GM23248 (cell line): ENCODE measurements around the gene ZNF333. TPM values are rescaled to one million over a fixed set of nuclear protein-coding genes. Genes with fewer than 3 reads are reported as not detected.

Experiments
- DNase-seq: peaks from one replicate; pipeline ENCODE4 v3.0.0-alpha.2; 2015
- H2AFZ ChIP-seq: fragments of 200-600 bp; sonication (generic); 2 replicates; pipeline ENCODE4 v1.6.1; 2016; ENCODE audit warnings: antibody characterized with exemption
- H3F3A ChIP-seq: fragments of 200-600 bp; sonication (generic); 2 replicates; pipeline ENCODE4 v1.6.1; 2016; ENCODE audit warnings: mild to moderate bottlenecking, antibody characterized with exemption, mixed run types; ENCODE audit not compliant: insufficient read depth
- H3K27ac ChIP-seq: fragments of 200-600 bp; sonication (generic); 2 replicates; pipeline ENCODE4 v1.5.1; 2016; ENCODE audit warnings: mild to moderate bottlenecking
- H3K27me3 ChIP-seq: fragments of 200-600 bp; sonication (generic); replicated peaks from 2 replicates; pipeline ENCODE4 v1.6.1; 2016; ENCODE audit warnings: mild to moderate bottlenecking; ENCODE audit not compliant: insufficient read depth
- H3K36me3 ChIP-seq: fragments of 200-600 bp; sonication (generic); 2 replicates; pipeline ENCODE4 v1.6.1; 2016; ENCODE audit warnings: low read depth, mild to moderate bottlenecking
- H3K4me1 ChIP-seq: fragments of 200-600 bp; sonication (generic); 2 replicates; pipeline ENCODE4 v1.6.1; 2016; ENCODE audit warnings: mild to moderate bottlenecking; ENCODE audit not compliant: insufficient read depth
- H3K4me2 ChIP-seq: fragments of 200-600 bp; sonication (generic); one replicate; pipeline ENCODE4 v1.6.1; 2016; ENCODE audit warnings: mild to moderate bottlenecking; ENCODE audit not compliant: unreplicated experiment
- H3K4me3 ChIP-seq: fragments of 200-600 bp; sonication (generic); 2 replicates; pipeline ENCODE4 v1.5.1; 2016; ENCODE audit warnings: mild to moderate bottlenecking
- H3K79me2 ChIP-seq: fragments of 200-600 bp; sonication (generic); 2 replicates; pipeline ENCODE4 v1.6.1; 2016; ENCODE audit warnings: mild to moderate bottlenecking; ENCODE audit not compliant: insufficient read depth
- H3K9ac ChIP-seq: fragments of 200-600 bp; sonication (generic); 2 replicates; pipeline ENCODE4 v1.6.1; 2016; ENCODE audit warnings: mild to moderate bottlenecking
- H3K9me2 ChIP-seq: fragments of 200-600 bp; sonication (generic); 2 replicates; pipeline ENCODE4 v1.6.1; 2016; ENCODE audit warnings: mixed run types, mild to moderate bottlenecking, moderate library complexity; ENCODE audit not compliant: insufficient read depth
- H3K9me3 ChIP-seq: fragments of 200-600 bp; sonication (generic); one replicate; pipeline ENCODE4 v1.6.1; 2017; ENCODE audit warnings: low read depth
- H4K20me1 ChIP-seq: fragments of 200-600 bp; sonication (generic); 2 replicates; pipeline ENCODE4 v1.6.0; 2016; ENCODE audit not compliant: insufficient read depth
- EZH2 ChIP-seq: fragments of 200-600 bp; sonication (generic); IDR thresholded peaks from 2 replicates; pipeline ENCODE4 v1.6.1; 2018; ENCODE audit warnings: antibody characterized with exemption, mild to moderate bottlenecking; ENCODE audit not compliant: insufficient read depth, poor library complexity, severe bottlenecking
- EZH2phosphoT487 ChIP-seq: fragments of 200-600 bp; sonication (generic); IDR thresholded peaks from 2 replicates; pipeline ENCODE4 v1.6.1; 2018; ENCODE audit warnings: antibody characterized with exemption, moderate library complexity, mild to moderate bottlenecking, low read depth; ENCODE audit not compliant: insufficient read depth
- WGBS, 2 experiments: methylation state at CpG; one replicate each; pipeline ENCODE4 v1.1.6; 2015 to 2017; ENCODE audit warnings: low lambda C conversion rate in 2 of 2, low coverage in 1 of 2; ENCODE audit errors: missing lambda C conversion rate in 2 of 2; 5-methylcytosine and 5-hydroxymethylcytosine counted together
- in situ Hi-C: fragments of 300-500 bp; cut with MboI; formaldehyde crosslinking; loops from 2 replicates; pipeline ENCODE4 v1.15.0; 2020
- polyA plus RNA-seq: library from polyadenylated mRNA; unstranded; fragments of >200 nt; fragmentation: Nextera tagmentation; extraction: Ambion mirVana; gene quantifications from 2 replicates; pipeline ENCODE4 v1.2.1, GENCODE V29; 2016
- total RNA-seq: library from RNA; depleted of rRNA; stranded (reverse); fragments of >200 nt; shearing (Covaris generic); gene quantifications from 2 replicates; pipeline ENCODE4 v1.2.3, GENCODE V29; 2014; rRNA removed

ZNF333 gene
- total and polyA plus RNA-seq, 2 experiments from 2014 or later, result 10.4 to 26.3 TPM

GRCh38 chr19:14782626-14783409 is 93.0 kb downstream of the ZNF333 start:
- no peaks in the 10 kb centered on the region for H3K79me2 ChIP-seq
- no peaks in the 10 kb centered on the region for H3K36me3 ChIP-seq
- H3K27ac ChIP-seq, result no peak overlapping the region
- H4K20me1 ChIP-seq, result no peaks in the 10 kb centered on the region
- TF ChIP-seq EZH2phosphoT487 (no peak), EZH2 (no peak)
- no peak overlapping the region for H3K4me3 ChIP-seq
- H3K4me2 ChIP-seq, result no peak overlapping the region
- 58 to 60% methylated on average over 16 of the region's 16 CpGs for WGBS, 2 experiments
- no peak overlapping the region for H2AFZ ChIP-seq
- 0 out of 2 replicates have a peak, but pooled peaks cover 3% of the 10 kb centered on the region for H3K4me1 ChIP-seq
- no peaks in the 10 kb centered on the region for H3K27me3 ChIP-seq
- H3K9me2 ChIP-seq, result no peaks in the 10 kb centered on the region
- in situ Hi-C loops, result no loop called here
- no peak overlapping the region for H3K9ac ChIP-seq
- no peak for DNase-seq
- no peaks in the 10 kb centered on the region for H3F3A ChIP-seq
- no peaks in the 10 kb centered on the region for H3K9me3 ChIP-seq

Other genes with a start within 250 kb of the ZNF333 start
- gene PTGER1, start 214.7 kb upstream of the ZNF333 start, total RNA-seq, result 0.22 and 2.5 TPM in 2 replicates
- 0.79 and 0.80 TPM in 2 replicates for gene PTGER1, start 214.7 kb upstream of the ZNF333 start, polyA plus RNA-seq
- gene GIPC1, start 193.9 kb upstream of the ZNF333 start, total RNA-seq, result 143 and 173 TPM in 2 replicates
- 106 and 112 TPM in 2 replicates for gene GIPC1, start 193.9 kb upstream of the ZNF333 start, polyA plus RNA-seq
- 82.5 and 101 TPM in 2 replicates for gene DNAJB1, start 171.7 kb upstream of the ZNF333 start, total RNA-seq
- gene DNAJB1, start 171.7 kb upstream of the ZNF333 start, polyA plus RNA-seq, result 124 and 127 TPM in 2 replicates
- gene TECR, start 160.5 kb upstream of the ZNF333 start, total RNA-seq, result 38.8 and 40.1 TPM in 2 replicates
- 129 and 132 TPM in 2 replicates for gene TECR, start 160.5 kb upstream of the ZNF333 start, polyA plus RNA-seq
- 186 and 244 TPM in 2 replicates for gene NDUFB7, start 118.0 kb upstream of the ZNF333 start, total RNA-seq
- gene NDUFB7, start 118.0 kb upstream of the ZNF333 start, polyA plus RNA-seq, result 316 and 336 TPM in 2 replicates
- not detected in 2 replicates for gene CLEC17A, start 107.0 kb upstream of the ZNF333 start, total RNA-seq
- gene CLEC17A, start 107.0 kb upstream of the ZNF333 start, polyA plus RNA-seq, result not detected in 2 replicates
- not detected in 2 replicates for gene ADGRE3, start 15.2 kb upstream of the ZNF333 start, total RNA-seq
- gene ADGRE3, start 15.2 kb upstream of the ZNF333 start, polyA plus RNA-seq, result not detected in 2 replicates
- not detected in 2 replicates for gene ADGRE2, start 88.5 kb downstream of the ZNF333 start, total RNA-seq
- gene ADGRE2, start 88.5 kb downstream of the ZNF333 start, polyA plus RNA-seq, result 0.05 and 0.28 TPM in 2 replicates
- gene OR7A5, start 145.1 kb downstream of the ZNF333 start, total RNA-seq, result not detected in 2 replicates
- gene OR7A5, start 145.1 kb downstream of the ZNF333 start, polyA plus RNA-seq, result not detected in 2 replicates
- not detected in 2 replicates for gene OR7C1, start 145.1 kb downstream of the ZNF333 start, total RNA-seq
- not detected in 2 replicates for gene OR7C1, start 145.1 kb downstream of the ZNF333 start, polyA plus RNA-seq
- not detected in 2 replicates for gene OR7A10, start 158.9 kb downstream of the ZNF333 start, total RNA-seq
- gene OR7A10, start 158.9 kb downstream of the ZNF333 start, polyA plus RNA-seq, result not detected in 2 replicates
- not detected in 2 replicates for gene OR7A17, start 196.1 kb downstream of the ZNF333 start, total RNA-seq
- not detected in 2 replicates for gene OR7A17, start 196.1 kb downstream of the ZNF333 start, polyA plus RNA-seq